HG03103 (cell line): ENCODE data around the gene RIBC1.
"Not testable (repeated sequence)": the region's sequence is repeated elsewhere in the genome, so short reads cannot be mapped to it uniquely, and the experiment has no call there.

Experiments
- ATAC-seq: cut with Tn5 transposase; IDR thresholded peaks from one replicate; pipeline ENCODE4 v1.9.1; 2021; ENCODE audit warnings: low read depth; ENCODE audit not compliant: unreplicated experiment

The RIBC1 gene

GRCh38 chrX:53433651-53434639 is 11.3 kb downstream of the RIBC1 start, which contains the start of gene HSD17B10:
HSD17B10 (minus strand) TSS chrX:53434370; CDS start chrX:53434345, 25 bp downstream.
- ATAC-seq: peak; percentile 93

GRCh38 chrX:53435997-53436396 is 13.3 kb downstream of the RIBC1 start:
- ATAC-seq: peak; percentile 46

- ATAC-seq: no peak
These were observed 14.5 kb downstream of the RIBC1 start for GRCh38 chrX:53437206-53437605.

DNA sequence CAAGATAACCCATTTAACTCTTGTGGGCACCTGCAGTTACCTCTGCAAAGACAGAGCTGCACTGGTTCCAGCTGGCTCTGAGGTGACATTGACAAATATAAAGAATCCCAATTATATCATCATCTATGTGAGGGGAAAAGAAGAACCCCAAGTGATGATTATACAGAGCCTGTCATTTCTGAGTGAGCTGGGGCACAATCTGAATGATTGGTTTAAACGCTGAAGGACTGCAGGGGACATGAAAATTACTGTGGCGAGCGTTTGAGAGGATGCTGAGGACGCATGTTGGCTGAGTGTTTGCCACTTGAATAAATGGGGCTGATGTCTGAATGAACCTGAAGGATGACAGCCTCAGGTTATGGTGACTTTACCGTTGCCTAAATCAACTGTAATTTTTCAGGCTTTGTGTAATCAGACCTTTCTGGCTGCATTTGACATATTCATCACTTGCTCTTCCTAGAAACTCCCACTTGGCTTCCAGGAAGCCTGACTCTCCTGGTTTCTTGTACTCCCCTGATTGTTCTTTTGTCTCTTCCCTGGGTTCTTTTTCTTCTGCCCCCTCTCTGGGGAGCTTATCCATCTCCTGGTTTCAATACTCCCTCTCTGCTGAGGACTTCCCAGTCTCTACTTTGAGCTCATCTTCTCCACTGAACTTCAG is 15.6 kb downstream of the RIBC1 start:
- ATAC-seq: no peak

- no peak for ATAC-seq
These were observed 16.2 kb downstream of the RIBC1 start for GRCh38 chrX:53438832-53439230.

- ATAC-seq: no peak
These were observed 17.4 kb downstream of the RIBC1 start for GRCh38 chrX:53440101-53440500.

GRCh38 chrX:53440621-53441517 is 18.2 kb downstream of the RIBC1 start:
- ATAC-seq: no peak

DNA sequence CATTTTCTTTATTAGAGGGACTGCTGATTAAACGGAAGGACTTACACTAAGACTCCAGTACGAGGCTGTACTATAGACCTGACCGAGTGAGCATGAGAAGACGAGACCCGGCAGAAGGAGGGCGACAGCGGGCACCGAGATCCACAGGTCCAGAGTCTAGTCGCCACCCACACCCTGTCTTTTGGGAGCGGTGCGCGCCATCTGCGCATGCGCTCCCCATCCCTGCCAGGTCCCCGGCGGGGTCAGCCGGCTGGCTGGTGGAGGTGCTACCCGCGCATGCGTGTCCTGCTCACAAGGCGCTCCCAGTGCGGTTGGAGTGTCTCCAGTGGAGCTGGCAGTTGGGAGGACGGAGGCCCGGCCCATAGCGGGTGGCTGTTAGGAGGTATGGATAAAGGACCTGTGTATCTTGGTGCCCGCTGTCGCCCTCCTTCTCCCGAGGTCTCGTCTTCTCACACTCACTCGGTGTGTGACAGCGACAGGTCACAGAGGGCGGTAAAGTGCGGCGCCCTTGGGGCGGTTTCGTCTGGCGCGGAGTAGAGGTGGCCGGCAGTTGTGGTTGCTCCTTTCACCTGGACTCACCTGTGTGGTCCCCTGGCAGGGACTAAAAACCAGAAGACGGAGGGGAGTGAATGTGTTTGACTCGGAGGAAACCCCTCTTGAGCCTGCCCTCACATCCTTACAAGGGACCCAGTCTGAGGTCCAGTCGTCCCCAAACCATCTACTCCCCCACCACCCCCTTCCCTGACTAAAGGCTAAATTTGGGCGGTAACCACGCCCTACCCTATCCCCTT is 19.1 kb downstream of the RIBC1 start:
- ATAC-seq: peak; percentile 67

GRCh38 chrX:53442322-53442631 is 19.6 kb downstream of the RIBC1 start:
- ATAC-seq: no peak

DNA sequence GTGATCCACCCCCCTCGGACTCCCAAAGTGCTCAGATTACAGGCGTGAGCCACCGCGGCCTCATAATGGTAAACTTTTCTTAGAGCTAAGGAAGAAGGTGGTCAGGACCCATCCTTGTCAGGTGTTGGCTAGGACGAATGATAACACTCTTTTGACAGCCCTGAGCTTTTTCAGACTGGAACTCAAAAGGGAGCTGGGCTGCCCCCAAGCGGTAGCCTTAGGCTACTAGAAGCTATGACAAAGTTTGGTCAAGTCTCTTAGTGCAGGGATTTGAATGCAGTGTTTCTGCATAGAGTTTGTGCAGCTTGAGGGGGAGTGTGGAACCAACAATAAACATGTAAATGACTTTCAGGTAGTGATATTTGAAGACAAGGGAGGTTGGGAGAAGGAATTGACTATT is 23.3 kb downstream of the RIBC1 start:
- no peak for ATAC-seq

DNA sequence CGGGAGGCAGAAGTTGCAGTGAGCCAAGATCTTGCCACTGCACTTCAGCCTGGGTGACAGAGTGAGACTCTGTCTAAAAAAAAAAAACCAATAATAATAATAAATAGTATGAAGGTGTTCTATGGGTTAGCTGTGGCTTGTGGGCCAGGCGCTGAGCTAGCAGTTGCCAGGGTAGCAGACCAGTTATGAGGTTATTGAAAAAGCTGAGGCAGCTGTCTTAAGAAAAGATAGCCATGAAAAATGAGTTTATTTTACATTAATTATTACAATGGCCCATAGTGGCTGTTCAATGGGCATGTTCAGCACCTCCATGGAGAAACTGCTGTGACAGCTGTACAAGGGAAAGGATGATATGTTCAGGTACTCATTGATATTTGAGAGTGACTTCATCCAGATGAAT is 24.8 kb downstream of the RIBC1 start:
- ATAC-seq: no peak

DNA sequence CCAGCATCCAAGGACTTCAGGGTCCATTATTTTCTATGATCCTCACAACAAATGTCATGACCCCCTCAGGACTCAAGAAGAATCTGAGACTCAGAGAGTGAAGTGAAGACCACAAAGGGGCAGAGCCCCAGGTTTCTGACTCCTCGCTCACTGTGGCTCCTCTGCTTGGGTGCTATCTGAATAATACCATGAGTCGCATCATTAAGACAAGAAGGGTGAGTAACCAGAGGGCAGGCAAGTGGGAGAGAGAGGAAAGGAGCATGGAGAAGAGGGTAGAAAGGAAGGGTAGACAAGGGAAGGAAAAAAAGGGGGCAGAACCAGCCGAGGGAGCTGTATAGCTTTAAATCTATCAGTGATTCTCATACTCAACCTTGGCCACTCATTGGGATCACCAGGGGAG is 27.0 kb downstream of the RIBC1 start:
- ATAC-seq: no peak

- ATAC-seq: no peak
These were observed 30.1 kb downstream of the RIBC1 start for GRCh38 chrX:53452812-53453211.

GRCh38 chrX:53456254-53456653 is 33.6 kb downstream of the RIBC1 start:
- ATAC-seq: no peak

- no peak for ATAC-seq
These were observed 35.4 kb downstream of the RIBC1 start for GRCh38 chrX:53458082-53458481.

DNA sequence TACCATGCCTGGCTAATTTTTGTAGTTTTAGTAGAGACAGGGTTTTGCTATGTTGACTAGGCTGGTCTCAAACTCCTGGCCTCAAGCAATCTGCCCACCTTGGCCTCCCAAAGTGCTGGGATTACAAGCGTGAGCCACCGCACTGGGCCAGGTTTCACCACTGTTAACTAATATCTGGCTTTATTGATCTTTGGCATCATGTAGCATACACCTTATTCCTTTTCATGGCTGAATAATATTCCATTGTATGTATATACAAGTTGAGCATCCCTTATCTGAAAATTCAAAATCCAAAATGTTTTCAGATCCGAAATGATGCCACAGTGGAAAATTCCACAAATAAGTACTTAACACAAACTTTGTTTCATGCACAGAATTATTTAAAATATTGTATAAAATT is 46.0 kb downstream of the RIBC1 start:
- not testable (repeated sequence) for ATAC-seq

GRCh38 chrX:53471346-53471745 is 48.7 kb downstream of the RIBC1 start:
- no peak for ATAC-seq

DNA sequence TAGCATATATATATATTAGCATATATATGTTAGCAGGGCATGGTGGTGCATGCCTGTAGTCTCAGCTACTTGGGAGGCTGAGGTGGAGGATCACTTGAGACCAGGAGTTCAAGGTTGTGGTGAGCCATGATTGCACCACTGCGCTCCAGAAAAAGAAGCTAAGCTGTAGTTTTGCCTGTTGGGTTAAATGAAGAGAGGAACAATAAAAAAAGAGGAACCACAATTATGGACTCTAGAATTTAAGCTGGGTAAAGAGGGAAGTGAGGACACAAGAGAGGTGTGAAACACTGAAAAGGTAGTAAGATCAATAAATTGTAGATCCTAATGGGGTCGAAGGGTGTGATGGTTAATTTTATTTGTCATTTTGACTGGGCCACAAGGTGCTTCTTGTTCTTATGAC is 52.0 kb downstream of the RIBC1 start:
- no peak for ATAC-seq

- no peak for ATAC-seq
These were observed 53.7 kb downstream of the RIBC1 start for GRCh38 chrX:53476371-53476770.

DNA sequence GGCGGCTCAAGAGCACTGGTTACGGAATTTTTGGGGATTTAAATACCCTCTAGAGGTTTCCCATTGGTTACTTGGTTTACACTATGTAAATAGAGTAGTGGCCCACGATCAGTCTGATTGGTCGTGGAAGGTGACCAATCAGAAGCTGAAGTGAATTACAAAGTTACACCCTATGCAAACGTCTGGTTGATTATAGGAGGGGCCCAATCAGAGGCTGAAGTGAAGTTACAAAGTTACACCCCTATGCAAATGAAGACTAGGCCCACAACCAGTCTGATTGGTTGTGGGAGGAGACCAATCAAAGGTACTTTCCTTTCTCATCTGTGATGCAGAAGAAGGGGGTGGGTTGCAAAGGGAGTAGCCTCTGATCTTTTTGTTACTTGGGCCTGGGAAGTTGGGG is 56.6 kb downstream of the RIBC1 start:
- ATAC-seq: no peak
